SK-N-SH (cell line): ENCODE measurements around the gene UTRN.

Experiments
- EP300 ChIP-seq, 2 experiments: IDR thresholded peaks; 2 replicates each; pipeline versions ENCODE4 v1.4.0 to v1.6.1; 2012; ENCODE audit warnings: borderline replicate concordance in 1 of 2, low read depth in 1 of 2, low read length in 1 of 2
- EZH2phosphoT487 ChIP-seq: fragments of 200-600 bp; sonication (generic); IDR thresholded peaks from 2 replicates; pipeline ENCODE4 v1.6.1; 2017; ENCODE audit warnings: low read depth, mixed run types, mild to moderate bottlenecking, antibody characterized with exemption, moderate library complexity, borderline replicate concordance
- FOSL2 ChIP-seq: IDR thresholded peaks from 2 replicates; pipeline ENCODE4 v1.4.0; 2012; ENCODE audit warnings: low read depth, mild to moderate bottlenecking, moderate library complexity, borderline replicate concordance
- GABPA ChIP-seq: IDR thresholded peaks from 2 replicates; pipeline ENCODE4 v1.4.0; 2012; ENCODE audit warnings: low read depth, mild to moderate bottlenecking
- JUND ChIP-seq: IDR thresholded peaks from 2 replicates; pipeline ENCODE4 v1.4.0; 2012
- POLR2AphosphoS5 ChIP-seq: IDR thresholded peaks from 2 replicates; pipeline ENCODE4 v1.6.1; 2012; ENCODE audit warnings: low read depth, low read length
- RAD21 ChIP-seq: IDR thresholded peaks from 2 replicates; pipeline ENCODE4 v1.6.1; 2012; ENCODE audit warnings: mild to moderate bottlenecking, low read length
- SIN3A ChIP-seq: IDR thresholded peaks from 2 replicates; pipeline ENCODE4 v1.6.1; 2012; ENCODE audit warnings: low read depth, mild to moderate bottlenecking, low read length, moderate library complexity, borderline replicate concordance
- TEAD4 ChIP-seq: IDR thresholded peaks from 2 replicates; pipeline ENCODE4 v1.4.0; 2012; ENCODE audit warnings: mild to moderate bottlenecking, borderline replicate concordance; ENCODE audit not compliant: insufficient read depth
- YY1 ChIP-seq: IDR thresholded peaks from 2 replicates; pipeline ENCODE4 v1.4.0; 2012; ENCODE audit warnings: low read depth, mild to moderate bottlenecking
- TF ChIP-seq, protein P1 (sequence below): fragments of 200-600 bp; sonication (generic); IDR thresholded peaks from 2 replicates; pipeline ENCODE4 v1.6.1; 2017; ENCODE audit warnings: antibody characterized with exemption, mild to moderate bottlenecking, moderate library complexity
- TF ChIP-seq, protein P2 (sequence below): IDR thresholded peaks from 2 replicates; pipeline ENCODE4 v1.4.0; 2012; ENCODE audit warnings: low read depth
- TF ChIP-seq, protein P3 (sequence below): IDR thresholded peaks from 2 replicates; pipeline ENCODE4; 2012

DNA sequence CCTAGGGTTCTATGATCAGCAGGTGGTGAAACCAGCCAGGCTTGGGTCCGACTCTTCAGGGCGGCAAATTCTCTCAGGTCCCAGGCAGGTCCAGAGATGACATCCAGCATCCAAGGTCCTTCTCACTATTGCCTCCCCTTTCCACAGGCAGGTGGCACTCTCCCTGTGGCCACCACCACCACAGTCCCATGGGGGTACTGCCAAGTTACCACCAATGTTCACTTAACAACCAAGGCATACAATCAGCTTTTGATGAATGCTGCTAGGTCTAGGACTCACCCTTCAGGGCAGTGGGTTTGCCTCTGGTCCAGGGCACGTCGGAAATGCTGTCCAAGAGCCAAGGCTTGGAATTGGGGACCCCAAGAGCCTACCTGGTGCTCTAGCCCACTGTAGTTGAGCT is 40.4 kb upstream of the UTRN start:
- no peak for TF ChIP-seq POLR2AphosphoS5
- TF ChIP-seq, protein P1, sequence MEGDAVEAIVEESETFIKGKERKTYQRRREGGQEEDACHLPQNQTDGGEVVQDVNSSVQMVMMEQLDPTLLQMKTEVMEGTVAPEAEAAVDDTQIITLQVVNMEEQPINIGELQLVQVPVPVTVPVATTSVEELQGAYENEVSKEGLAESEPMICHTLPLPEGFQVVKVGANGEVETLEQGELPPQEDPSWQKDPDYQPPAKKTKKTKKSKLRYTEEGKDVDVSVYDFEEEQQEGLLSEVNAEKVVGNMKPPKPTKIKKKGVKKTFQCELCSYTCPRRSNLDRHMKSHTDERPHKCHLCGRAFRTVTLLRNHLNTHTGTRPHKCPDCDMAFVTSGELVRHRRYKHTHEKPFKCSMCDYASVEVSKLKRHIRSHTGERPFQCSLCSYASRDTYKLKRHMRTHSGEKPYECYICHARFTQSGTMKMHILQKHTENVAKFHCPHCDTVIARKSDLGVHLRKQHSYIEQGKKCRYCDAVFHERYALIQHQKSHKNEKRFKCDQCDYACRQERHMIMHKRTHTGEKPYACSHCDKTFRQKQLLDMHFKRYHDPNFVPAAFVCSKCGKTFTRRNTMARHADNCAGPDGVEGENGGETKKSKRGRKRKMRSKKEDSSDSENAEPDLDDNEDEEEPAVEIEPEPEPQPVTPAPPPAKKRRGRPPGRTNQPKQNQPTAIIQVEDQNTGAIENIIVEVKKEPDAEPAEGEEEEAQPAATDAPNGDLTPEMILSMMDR: no peak
- no peak for TF ChIP-seq EZH2phosphoT487
- TF ChIP-seq FOSL2: no peak
- TF ChIP-seq, protein P2, sequence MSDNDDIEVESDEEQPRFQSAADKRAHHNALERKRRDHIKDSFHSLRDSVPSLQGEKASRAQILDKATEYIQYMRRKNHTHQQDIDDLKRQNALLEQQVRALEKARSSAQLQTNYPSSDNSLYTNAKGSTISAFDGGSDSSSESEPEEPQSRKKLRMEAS: no peak
- TF ChIP-seq TEAD4: no peak
- no peak for TF ChIP-seq EP300 (IDR thresholded peaks at IDR 0.05; ENCODE audit: borderline replicate concordance in 1 of 2, low read depth in 1 of 2, low read length in 1 of 2)
- TF ChIP-seq JUND: no peak
- TF ChIP-seq YY1: no peak
- TF ChIP-seq SIN3A: no peak
- TF ChIP-seq RAD21: no peak
- TF ChIP-seq, protein P3, sequence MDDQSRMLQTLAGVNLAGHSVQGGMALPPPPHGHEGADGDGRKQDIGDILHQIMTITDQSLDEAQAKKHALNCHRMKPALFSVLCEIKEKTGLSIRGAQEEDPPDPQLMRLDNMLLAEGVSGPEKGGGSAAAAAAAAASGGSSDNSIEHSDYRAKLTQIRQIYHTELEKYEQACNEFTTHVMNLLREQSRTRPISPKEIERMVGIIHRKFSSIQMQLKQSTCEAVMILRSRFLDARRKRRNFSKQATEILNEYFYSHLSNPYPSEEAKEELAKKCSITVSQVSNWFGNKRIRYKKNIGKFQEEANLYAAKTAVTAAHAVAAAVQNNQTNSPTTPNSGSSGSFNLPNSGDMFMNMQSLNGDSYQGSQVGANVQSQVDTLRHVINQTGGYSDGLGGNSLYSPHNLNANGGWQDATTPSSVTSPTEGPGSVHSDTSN: no peak
- no peak for TF ChIP-seq GABPA
